H1 (cell line): ENCODE results near the gene KIF21A. TPM values are rescaled to one million over a fixed set of nuclear protein-coding genes. Genes with fewer than 3 reads are reported as not detected.

Source experiments
- CTCF ChIA-PET: fragments of 300-600 bp; sonication (Branson Sonifier 250); formaldehyde crosslinking; loops from one replicate; lab custom pipeline; 2021; ENCODE audit not compliant: partially characterized antibody; lab: Charles Lee
- POLR2A ChIA-PET: fragments of 300-600 bp; sonication (Branson Sonifier 250); formaldehyde crosslinking; loops from one replicate; lab custom pipeline; 2021; ENCODE audit warnings: inconsistent platforms; ENCODE audit not compliant: partially characterized antibody; lab: Charles Lee
- DNase-seq, 2 experiments: peaks; one replicate each; pipeline versions ENCODE4 v3.0.0 to v3.0.0-alpha.2; 2010 to 2022; ENCODE audit warnings: low spot score in 2 of 2, low read depth in 1 of 2, mixed read lengths in 1 of 2
- FAIRE-seq: peaks from 2 replicates; lab custom pipeline; 2011; peaks lifted over from hg19 to GRCh38; lab: Jason Lieb, UNC
- H2AFZ ChIP-seq: 2 replicates; pipeline ENCODE4 v1.8.1; 2012; ENCODE audit warnings: low read length, inconsistent platforms
- H2AK5ac ChIP-seq: 2 replicates; pipeline ENCODE4 v1.6.1; 2013; ENCODE audit warnings: low read depth, low read length
- H2BK120ac ChIP-seq: replicated peaks from 2 replicates; pipeline ENCODE3; 2013; ENCODE audit warnings: low read depth, low read length, inconsistent platforms
- H2BK12ac ChIP-seq: 2 replicates; pipeline ENCODE4 v1.6.1; 2013; ENCODE audit warnings: low read depth, low read length
- H2BK15ac ChIP-seq: 2 replicates; pipeline ENCODE4 v1.6.1; 2013; ENCODE audit warnings: low read length
- H2BK20ac ChIP-seq: 2 replicates; pipeline ENCODE4 v1.6.1; 2013; ENCODE audit warnings: low read length
- H2BK5ac ChIP-seq: 2 replicates; pipeline ENCODE4 v1.6.1; 2013; ENCODE audit warnings: low read depth, low read length
- H3K14ac ChIP-seq: 2 replicates; pipeline ENCODE4 v1.6.1; 2013; ENCODE audit warnings: inconsistent platforms; ENCODE audit not compliant: insufficient read length
- H3K18ac ChIP-seq: 2 replicates; pipeline ENCODE4 v1.6.1; 2013; ENCODE audit warnings: low read length; ENCODE audit errors: extremely low read depth
- H3K23ac ChIP-seq: 2 replicates; pipeline ENCODE4 v1.6.1; 2013; ENCODE audit warnings: inconsistent platforms; ENCODE audit not compliant: insufficient read length
- H3K23me2 ChIP-seq: 2 replicates; pipeline ENCODE4 v1.6.1; 2013; ENCODE audit warnings: low read depth, low read length
- H3K27ac ChIP-seq: 2 replicates; pipeline ENCODE4 v1.6.1; 2011; ENCODE audit warnings: low read depth, low read length, inconsistent platforms
- H3K27me3 ChIP-seq, 4 experiments: replicated peaks in 1 of 4; 1 replicate in 1 of 4; 2 replicates in 3 of 4; pipeline versions ENCODE4 v1.6.1 to v1.8.1; 2011 to 2013; ENCODE audit warnings: low read length in 3 of 4, mild to moderate bottlenecking in 3 of 4, inconsistent platforms in 2 of 4, mixed read lengths in 2 of 4, moderate library complexity in 1 of 4; ENCODE audit not compliant: control insufficient read depth in 3 of 4, insufficient read depth in 3 of 4; ENCODE audit errors: extremely low read depth in 1 of 4
- H3K36me3 ChIP-seq, 4 experiments: 2 replicates each; pipeline versions ENCODE4 v1.6.1 to v1.8.1; 2011 to 2013; ENCODE audit warnings: mild to moderate bottlenecking in 4 of 4, low read length in 3 of 4, moderate library complexity in 2 of 4, control low read depth in 1 of 4, inconsistent platforms in 1 of 4; ENCODE audit not compliant: insufficient read depth in 4 of 4, control insufficient read depth in 2 of 4
- H3K4ac ChIP-seq: replicated peaks from 2 replicates; pipeline ENCODE3; 2013; ENCODE audit warnings: low read length, low read depth, mixed read lengths, inconsistent platforms; ENCODE audit not compliant: insufficient read length
- H3K4me1 ChIP-seq, 4 experiments: replicated peaks in 1 of 4; 1 replicate in 1 of 4; 2 replicates in 3 of 4; pipeline versions ENCODE4 v1.6.1 to v1.8.1; 2011 to 2013; ENCODE audit warnings: low read length in 3 of 4, inconsistent platforms in 2 of 4, mixed read lengths in 1 of 4; ENCODE audit not compliant: insufficient read depth in 4 of 4, control insufficient read depth in 3 of 4
- H3K4me2 ChIP-seq, 2 experiments: 2 replicates each; pipeline versions ENCODE4 v1.6.1 to v1.8.1; 2011 to 2013; ENCODE audit warnings: low read depth in 2 of 2, low read length in 2 of 2, control low read depth in 1 of 2, inconsistent platforms in 1 of 2, mild to moderate bottlenecking in 1 of 2; ENCODE audit not compliant: insufficient read depth in 1 of 2
- H3K4me3 ChIP-seq, 4 experiments: fragments of 200-600, 300-600 bp in 1 of 4; sonication (generic), shearing (Covaris generic), sonication (Bioruptor Twin) in 1 of 4; 2 replicates each; pipeline versions ENCODE4 v1.5.1 to v1.8.1; 2011 to 2016; ENCODE audit warnings: low read length in 4 of 4, low read depth in 3 of 4, control low read depth in 2 of 4, inconsistent platforms in 2 of 4, mild to moderate bottlenecking in 2 of 4, mixed read lengths in 1 of 4, moderate library complexity in 1 of 4; ENCODE audit not compliant: insufficient read depth in 2 of 4; ENCODE audit errors: extremely low read depth in 1 of 4
- H3K56ac ChIP-seq: replicated peaks from 2 replicates; pipeline ENCODE3; 2013; ENCODE audit warnings: low read depth, mild to moderate bottlenecking, mixed read lengths, low read length, inconsistent platforms; ENCODE audit not compliant: insufficient read length
- H3K79me1 ChIP-seq: 2 replicates; pipeline ENCODE4 v1.6.1; 2013; ENCODE audit warnings: low read depth, low read length, control low read depth
- H3K79me2 ChIP-seq, 2 experiments: 2 replicates each; pipeline versions ENCODE4 v1.6.1 to v1.8.1; 2012 to 2013; ENCODE audit warnings: low read length in 2 of 2, mild to moderate bottlenecking in 2 of 2, inconsistent platforms in 1 of 2; ENCODE audit not compliant: insufficient read depth in 2 of 2, control insufficient read depth in 1 of 2
- H3K9ac ChIP-seq, 4 experiments: replicated peaks in 1 of 4; 1 replicate in 1 of 4; 2 replicates in 3 of 4; pipeline versions ENCODE4 v1.6.1 to v1.8.1; 2011 to 2013; ENCODE audit warnings: low read depth in 3 of 4, low read length in 3 of 4, control low read depth in 2 of 4, mild to moderate bottlenecking in 2 of 4, moderate library complexity in 2 of 4, inconsistent platforms in 1 of 4; ENCODE audit errors: extremely low read depth in 1 of 4
- H3K9me3 ChIP-seq, 2 experiments: 2 replicates each; pipeline versions ENCODE4 v1.6.1 to v1.8.1; 2012 to 2013; ENCODE audit warnings: mild to moderate bottlenecking in 2 of 2, moderate library complexity in 2 of 2, control low read depth in 1 of 2, inconsistent platforms in 1 of 2, low read depth in 1 of 2, low read length in 1 of 2, mixed read lengths in 1 of 2; ENCODE audit not compliant: insufficient read depth in 2 of 2
- H4K20me1 ChIP-seq, 2 experiments: replicated peaks in 1 of 2; 2 replicates each; pipeline versions ENCODE3 to v1.8.1; 2011 to 2013; ENCODE audit warnings: inconsistent platforms in 2 of 2, low read length in 2 of 2, mild to moderate bottlenecking in 1 of 2; ENCODE audit not compliant: insufficient read depth in 2 of 2, control insufficient read depth in 1 of 2
- H4K5ac ChIP-seq: 2 replicates; pipeline ENCODE4 v1.6.1; 2013; ENCODE audit warnings: low read length, low read depth, mixed read lengths, inconsistent platforms; ENCODE audit not compliant: insufficient read length
- H4K8ac ChIP-seq: 2 replicates; pipeline ENCODE4 v1.8.0; 2013; ENCODE audit warnings: mild to moderate bottlenecking, moderate library complexity, low read length, inconsistent platforms; ENCODE audit not compliant: insufficient read depth; ENCODE audit errors: extremely low read depth
- H4K91ac ChIP-seq: replicated peaks from 2 replicates; pipeline ENCODE3; 2013; ENCODE audit warnings: low read length, mixed read lengths, inconsistent platforms; ENCODE audit not compliant: insufficient read length
- CBX5 ChIP-seq: fragments of 300-800, 300-1000 bp; sonication (generic); IDR thresholded peaks from 2 replicates; pipeline ENCODE4 v1.7.1; 2016; ENCODE audit warnings: antibody characterized with exemption, low read length, low read depth
- JUND ChIP-seq: IDR thresholded peaks from 2 replicates; pipeline ENCODE4 v1.6.1; 2011; ENCODE audit warnings: mild to moderate bottlenecking, improper control_type of control experiment, low read length
- WGBS, 2 experiments: shearing (Covaris generic) in 1 of 2; methylation state at CpG; one replicate each; pipeline versions ENCODE4 v1.1.6 to v1.1.7; 2013 to 2015; ENCODE audit warnings: low lambda C conversion rate in 2 of 2, mixed read lengths in 2 of 2, inconsistent platforms in 1 of 2, low coverage in 1 of 2, missing lambda C conversion rate in 1 of 2; ENCODE audit not compliant: insufficient replicate concordance in 2 of 2, insufficient coverage in 1 of 2, insufficient read length in 1 of 2; ENCODE audit errors: extremely low coverage in 1 of 2, missing lambda C conversion rate in 1 of 2; 5-methylcytosine and 5-hydroxymethylcytosine counted together
- polyA plus RNA-seq, 7 experiments: library from polyadenylated mRNA; depleted of rRNA in 3 of 7; stranded (reverse) in 5 of 7; unstranded in 2 of 7; fragments of >200 nt in 5 of 7; fragments of 200-250 nt in 2 of 7; gene quantifications; 1 replicate in 5 of 7; 2 replicates in 1 of 7; 4 replicates in 1 of 7; pipeline versions ENCODE4 v1.2.1 to v1.2.3, GENCODE V29; 2011 to 2013; ENCODE audit warnings: missing spikeins in 2 of 7, mixed read lengths in 2 of 7
- total RNA-seq: library from RNA; stranded (reverse); fragmentation: NEBNext Ultra II Directional; extraction: Animal tissue kit (Norgen Biotek cat#: 25700); gene quantifications from 2 replicates; pipeline ENCODE4 v1.2.1, GENCODE V29; 2021

The KIF21A gene
- total and polyA plus RNA-seq, 2 of the 8 experiments (the other 6 are each of a cell fraction or from before 2014, with no cell fraction given): 10.0 to 26.0 TPM

DNA sequence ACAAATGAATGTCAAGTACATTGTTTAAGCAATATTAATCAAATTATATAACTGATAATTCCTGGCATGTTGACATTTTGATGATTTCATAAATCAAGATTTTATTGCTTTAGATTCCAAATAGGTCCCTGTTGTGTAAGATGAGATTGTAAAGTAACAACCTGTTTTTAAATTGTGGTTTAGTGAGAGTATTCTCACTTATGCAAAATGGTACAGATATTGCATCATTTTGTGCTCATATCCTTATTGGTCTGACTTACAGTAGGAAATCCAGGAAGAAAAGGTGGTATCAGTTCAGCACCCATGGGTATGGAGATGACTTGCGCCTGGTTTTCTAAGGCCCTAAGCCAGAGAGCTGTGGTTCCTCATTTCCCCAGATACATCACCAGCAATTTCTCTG, 165.5 kb downstream of the KIF21A start:
- H3K4me2 ChIP-seq: no peak overlapping the region
- no peak overlapping the region for H4K5ac ChIP-seq
- no peak overlapping the region for H2BK15ac ChIP-seq
- no peaks in the 10 kb centered on the region for H3K79me2 ChIP-seq
- no peak overlapping the region for H2BK120ac ChIP-seq
- H2BK20ac ChIP-seq: no peak overlapping the region
- no peak overlapping the region for H3K23ac ChIP-seq
- H3K4me3 ChIP-seq: no peak overlapping the region
- H3K56ac ChIP-seq: no peak overlapping the region
- no peaks in the 10 kb centered on the region for H4K20me1 ChIP-seq
- no peaks in the 10 kb centered on the region for H3K36me3 ChIP-seq
- H4K8ac ChIP-seq: no peak overlapping the region
- H3K18ac ChIP-seq: no peak overlapping the region
- H3K9me3 ChIP-seq: no peaks in the 10 kb centered on the region
- no peaks in the 10 kb centered on the region for H3K4me1 ChIP-seq
- WGBS, 2 experiments: 100% methylated on average over 1 of the region's 1 CpG; no CpG with 5 or more reads in 1 of the 2 experiments
- TF ChIP-seq CBX5 (no peak), JUND (no peak)
- TF ChIP-seq, all 59 proteins: peak for 0
- ChIA-PET POLR2A (no interaction called here), CTCF (interaction anchor here (1.3 kb wide), 1 partner anchor 16 kb away, joined by 3 read pairs; no protein-coding TSS in a partner anchor)
- no peak overlapping the region for H3K9ac ChIP-seq
- H3K14ac ChIP-seq: no peak overlapping the region
- H2AFZ ChIP-seq: no peak overlapping the region
- no peaks in the 10 kb centered on the region for H3K23me2 ChIP-seq
- FAIRE-seq: no peak
- H2BK12ac ChIP-seq: no peak overlapping the region
- no peak overlapping the region for H3K27ac ChIP-seq
- H2BK5ac ChIP-seq: no peak overlapping the region
- H3K27me3 ChIP-seq: no peaks in the 10 kb centered on the region
- H2AK5ac ChIP-seq: no peak overlapping the region
- H4K91ac ChIP-seq: no peak overlapping the region
- H3K79me1 ChIP-seq: no peaks in the 10 kb centered on the region
- no peak for DNase-seq
- H3K4ac ChIP-seq: no peak overlapping the region
